ENCODE results near the gene TERT. TPM values are rescaled to one million over a fixed set of nuclear protein-coding genes. Genes with fewer than 3 reads are reported as not detected.

The TERT gene
- total and polyA plus RNA-seq, 10 of the 15 experiments (the other 5 are each of a cell fraction or from before 2014, with no cell fraction given) = 0.08 to 21.5 (median 5.0) TPM

DNA sequence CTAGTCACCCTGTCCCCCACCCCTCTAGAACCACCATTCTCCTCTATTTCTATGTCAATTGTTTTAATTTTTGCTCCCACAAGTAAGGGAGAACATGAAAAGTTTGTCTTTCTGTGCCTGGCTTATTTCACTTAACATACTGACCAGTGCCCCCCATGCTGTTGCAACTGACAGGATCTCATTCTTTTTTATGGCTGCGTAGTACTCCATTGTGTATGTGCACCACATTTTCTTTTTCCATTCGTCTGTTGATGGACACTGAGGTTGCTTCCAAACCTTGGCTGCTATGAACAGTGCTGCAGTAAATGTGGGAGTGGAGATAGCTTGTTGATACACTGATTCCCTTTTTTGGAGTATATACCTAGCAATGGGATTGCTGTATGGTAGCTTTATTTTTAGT is 7.4 kb upstream of the TERT start (continued):
- TF ChIP-seq, protein P1, sequence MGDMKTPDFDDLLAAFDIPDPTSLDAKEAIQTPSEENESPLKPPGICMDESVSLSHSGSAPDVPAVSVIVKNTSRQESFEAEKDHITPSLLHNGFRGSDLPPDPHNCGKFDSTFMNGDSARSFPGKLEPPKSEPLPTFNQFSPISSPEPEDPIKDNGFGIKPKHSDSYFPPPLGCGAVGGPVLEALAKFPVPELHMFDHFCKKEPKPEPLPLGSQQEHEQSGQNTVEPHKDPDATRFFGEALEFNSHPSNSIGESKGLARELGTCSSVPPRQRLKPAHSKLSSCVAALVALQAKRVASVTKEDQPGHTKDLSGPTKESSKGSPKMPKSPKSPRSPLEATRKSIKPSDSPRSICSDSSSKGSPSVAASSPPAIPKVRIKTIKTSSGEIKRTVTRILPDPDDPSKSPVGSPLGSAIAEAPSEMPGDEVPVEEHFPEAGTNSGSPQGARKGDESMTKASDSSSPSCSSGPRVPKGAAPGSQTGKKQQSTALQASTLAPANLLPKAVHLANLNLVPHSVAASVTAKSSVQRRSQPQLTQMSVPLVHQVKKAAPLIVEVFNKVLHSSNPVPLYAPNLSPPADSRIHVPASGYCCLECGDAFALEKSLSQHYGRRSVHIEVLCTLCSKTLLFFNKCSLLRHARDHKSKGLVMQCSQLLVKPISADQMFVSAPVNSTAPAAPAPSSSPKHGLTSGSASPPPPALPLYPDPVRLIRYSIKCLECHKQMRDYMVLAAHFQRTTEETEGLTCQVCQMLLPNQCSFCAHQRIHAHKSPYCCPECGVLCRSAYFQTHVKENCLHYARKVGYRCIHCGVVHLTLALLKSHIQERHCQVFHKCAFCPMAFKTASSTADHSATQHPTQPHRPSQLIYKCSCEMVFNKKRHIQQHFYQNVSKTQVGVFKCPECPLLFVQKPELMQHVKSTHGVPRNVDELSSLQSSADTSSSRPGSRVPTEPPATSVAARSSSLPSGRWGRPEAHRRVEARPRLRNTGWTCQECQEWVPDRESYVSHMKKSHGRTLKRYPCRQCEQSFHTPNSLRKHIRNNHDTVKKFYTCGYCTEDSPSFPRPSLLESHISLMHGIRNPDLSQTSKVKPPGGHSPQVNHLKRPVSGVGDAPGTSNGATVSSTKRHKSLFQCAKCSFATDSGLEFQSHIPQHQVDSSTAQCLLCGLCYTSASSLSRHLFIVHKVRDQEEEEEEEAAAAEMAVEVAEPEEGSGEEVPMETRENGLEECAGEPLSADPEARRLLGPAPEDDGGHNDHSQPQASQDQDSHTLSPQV (IDR thresholded peaks at IDR 0.05) = no peak
- TF ChIP-seq MTA3 (IDR thresholded peaks at IDR 0.05; ENCODE audit: borderline replicate concordance, low read length) (no peak), SPI1 (IDR thresholded peaks at IDR 0.05; ENCODE audit: borderline replicate concordance, insufficient read depth, low read depth, low read length) (no peak), NBN (IDR thresholded peaks at IDR 0.05) (no peak), RBBP5 (conservative IDR thresholded peaks at IDR 0.05) (no peak)

DNA sequence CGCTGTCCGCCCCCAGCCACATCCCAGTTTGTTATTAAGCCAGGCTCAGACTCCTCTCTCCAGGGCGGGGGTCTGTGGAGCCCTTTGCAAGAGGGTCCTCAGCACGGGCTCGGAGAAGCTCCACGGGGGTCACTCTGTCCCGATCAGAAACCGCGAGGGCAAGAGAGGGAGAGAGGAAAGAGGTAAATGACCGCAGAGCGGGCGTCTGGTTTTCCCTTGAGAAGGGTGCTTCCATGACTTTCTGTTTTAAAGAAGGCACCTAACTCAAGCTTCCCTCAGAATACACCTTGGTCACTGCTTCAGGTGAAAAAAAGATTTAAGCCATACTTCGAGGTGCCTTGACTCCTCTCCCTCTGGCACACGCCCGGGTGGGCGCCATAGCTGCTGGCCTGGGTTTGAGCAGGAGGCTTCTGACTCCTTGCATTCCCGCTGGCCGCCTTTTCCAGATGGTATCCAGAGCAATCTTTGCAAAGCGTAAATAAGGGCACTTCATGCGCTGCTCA is 5.8 kb upstream of the TERT start:
- H2AFZ ChIP-seq (ENCODE audit: control insufficient read depth, low read depth, low read length) = no peak overlapping the region
- H3K9me3 ChIP-seq (replicated peaks; ENCODE audit: control insufficient read depth, insufficient read depth, low read length) = no peaks in the 10 kb centered on the region; the same call in 1 of the 3 replicates
- ChIA-PET CTCF (interaction anchor here (0.6 to 1.9 kb wide), 2 partner anchors 12 to 293 kb away, joined by 3 to 5 read pairs; no protein-coding TSS in a partner anchor), POLR2A (no interaction called here), SMC1A (ENCODE audit: uncharacterized antibody, unreplicated experiment) (no interaction called here), RAD21 (ENCODE audit: unreplicated experiment) (interaction anchor here (0.6 to 1.5 kb wide), 3 partner anchors 12 to 293 kb away, joined by 3 read pairs; no protein-coding TSS in a partner anchor)
- H4K20me1 ChIP-seq (ENCODE audit: control insufficient read depth, insufficient read depth) = no peaks in the 10 kb centered on the region; the same call in 1 of the 2 replicates
- no peak overlapping the region for H3K27ac ChIP-seq (ENCODE audit: control insufficient read depth, insufficient read depth)
- H3K9ac ChIP-seq (ENCODE audit: control insufficient read depth, insufficient read depth, low read length) = no peak overlapping the region
- H3K4me2 ChIP-seq (ENCODE audit: control insufficient read depth, insufficient read depth) = no peak overlapping the region
- H3K27me3 ChIP-seq (replicated peaks in 1 of 2; ENCODE audit: control insufficient read depth in 2 of 2, insufficient read depth in 2 of 2, low read length in 1 of 2) = no peaks in the 10 kb centered on the region; a peak in 2 of 4 replicates
- in situ Hi-C loops (cut with MboI) (no loop called here), intact Hi-C loops (cut with micrococcal nuclease; ENCODE audit: unreplicated experiment) (no loop called here)
- H3K4me3 ChIP-seq = no peak overlapping the region
- WGBS (ENCODE audit: insufficient coverage, insufficient replicate concordance, low lambda C conversion rate, missing lambda C conversion rate) = 68% methylated on average over 20 of the region's 20 CpGs
- no peaks in the 10 kb centered on the region for H3K79me2 ChIP-seq (ENCODE audit: control insufficient read depth, insufficient read depth, low read length)
- H3K4me1 ChIP-seq (ENCODE audit: control insufficient read depth, insufficient read depth, low read length) = no peaks in the 10 kb centered on the region
- ATAC-seq = no peak
- BruUV-seq (replicated peaks) = no TSS peak
- FAIRE-seq = no peak
- no peak for DNase-seq (ENCODE audit: low read depth, low spot score)
- H3K36me3 ChIP-seq (ENCODE audit: control insufficient read depth in 2 of 2, insufficient read depth in 2 of 2, low read length in 1 of 2) = no peaks in the 10 kb centered on the region
- no peak for TF ChIP-seq SUZ12 (IDR thresholded peaks at IDR 0.05; ENCODE audit: unreplicated experiment)
- TF ChIP-seq BRCA1 (IDR thresholded peaks at IDR 0.05; ENCODE audit: low read depth, low read length) = no peak
- TF ChIP-seq FOXM1 (IDR thresholded peaks at IDR 0.05; ENCODE audit: low read depth, low read length) = no peak
- TF ChIP-seq MTA3 (IDR thresholded peaks at IDR 0.05; ENCODE audit: borderline replicate concordance, low read length) = no peak
- no peak for TF ChIP-seq STAT1 (conservative IDR thresholded peaks at IDR 0.05)
- no peak for TF ChIP-seq RAD21 (IDR thresholded peaks at IDR 0.05; ENCODE audit: insufficient read depth, low read depth, low read length)
- TF ChIP-seq, protein P2, sequence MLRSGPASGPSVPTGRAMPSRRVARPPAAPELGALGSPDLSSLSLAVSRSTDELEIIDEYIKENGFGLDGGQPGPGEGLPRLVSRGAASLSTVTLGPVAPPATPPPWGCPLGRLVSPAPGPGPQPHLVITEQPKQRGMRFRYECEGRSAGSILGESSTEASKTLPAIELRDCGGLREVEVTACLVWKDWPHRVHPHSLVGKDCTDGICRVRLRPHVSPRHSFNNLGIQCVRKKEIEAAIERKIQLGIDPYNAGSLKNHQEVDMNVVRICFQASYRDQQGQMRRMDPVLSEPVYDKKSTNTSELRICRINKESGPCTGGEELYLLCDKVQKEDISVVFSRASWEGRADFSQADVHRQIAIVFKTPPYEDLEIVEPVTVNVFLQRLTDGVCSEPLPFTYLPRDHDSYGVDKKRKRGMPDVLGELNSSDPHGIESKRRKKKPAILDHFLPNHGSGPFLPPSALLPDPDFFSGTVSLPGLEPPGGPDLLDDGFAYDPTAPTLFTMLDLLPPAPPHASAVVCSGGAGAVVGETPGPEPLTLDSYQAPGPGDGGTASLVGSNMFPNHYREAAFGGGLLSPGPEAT (IDR thresholded peaks at IDR 0.05; ENCODE audit: low read depth) = no peak
- TF ChIP-seq, protein P3, sequence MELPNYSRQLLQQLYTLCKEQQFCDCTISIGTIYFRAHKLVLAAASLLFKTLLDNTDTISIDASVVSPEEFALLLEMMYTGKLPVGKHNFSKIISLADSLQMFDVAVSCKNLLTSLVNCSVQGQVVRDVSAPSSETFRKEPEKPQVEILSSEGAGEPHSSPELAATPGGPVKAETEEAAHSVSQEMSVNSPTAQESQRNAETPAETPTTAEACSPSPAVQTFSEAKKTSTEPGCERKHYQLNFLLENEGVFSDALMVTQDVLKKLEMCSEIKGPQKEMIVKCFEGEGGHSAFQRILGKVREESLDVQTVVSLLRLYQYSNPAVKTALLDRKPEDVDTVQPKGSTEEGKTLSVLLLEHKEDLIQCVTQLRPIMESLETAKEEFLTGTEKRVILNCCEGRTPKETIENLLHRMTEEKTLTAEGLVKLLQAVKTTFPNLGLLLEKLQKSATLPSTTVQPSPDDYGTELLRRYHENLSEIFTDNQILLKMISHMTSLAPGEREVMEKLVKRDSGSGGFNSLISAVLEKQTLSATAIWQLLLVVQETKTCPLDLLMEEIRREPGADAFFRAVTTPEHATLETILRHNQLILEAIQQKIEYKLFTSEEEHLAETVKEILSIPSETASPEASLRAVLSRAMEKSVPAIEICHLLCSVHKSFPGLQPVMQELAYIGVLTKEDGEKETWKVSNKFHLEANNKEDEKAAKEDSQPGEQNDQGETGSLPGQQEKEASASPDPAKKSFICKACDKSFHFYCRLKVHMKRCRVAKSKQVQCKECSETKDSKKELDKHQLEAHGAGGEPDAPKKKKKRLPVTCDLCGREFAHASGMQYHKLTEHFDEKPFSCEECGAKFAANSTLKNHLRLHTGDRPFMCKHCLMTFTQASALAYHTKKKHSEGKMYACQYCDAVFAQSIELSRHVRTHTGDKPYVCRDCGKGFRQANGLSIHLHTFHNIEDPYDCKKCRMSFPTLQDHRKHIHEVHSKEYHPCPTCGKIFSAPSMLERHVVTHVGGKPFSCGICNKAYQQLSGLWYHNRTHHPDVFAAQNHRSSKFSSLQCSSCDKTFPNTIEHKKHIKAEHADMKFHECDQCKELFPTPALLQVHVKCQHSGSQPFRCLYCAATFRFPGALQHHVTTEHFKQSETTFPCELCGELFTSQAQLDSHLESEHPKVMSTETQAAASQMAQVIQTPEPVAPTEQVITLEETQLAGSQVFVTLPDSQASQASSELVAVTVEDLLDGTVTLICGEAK (IDR thresholded peaks at IDR 0.05; ENCODE audit: borderline replicate concordance) = no peak
- no peak for TF ChIP-seq ASH2L (IDR thresholded peaks at IDR 0.05; ENCODE audit: borderline replicate concordance, low read depth)
